IMR-90 (cell line): Measurements from ENCODE around the gene ABCB10. TPM values are rescaled to one million over a fixed set of nuclear protein-coding genes. Genes with fewer than 3 reads are reported as not detected.

Source experiments
- ATAC-seq: fragments of 200-7000 bp; cut with Tn5 transposase; 2 replicates; pipeline ENCODE4 v1.9.1; 2020; ENCODE audit warnings: low read depth, mild to moderate bottlenecking, moderate library complexity
- BruUV-seq: library from RNA; stranded (reverse); fragments of 400-500 nt; replicated peaks from 2 replicates; lab custom pipeline; 2021; lab: Mats Ljungman, UMichigan
- CTCF ChIA-PET: fragments of 300-600 bp; formaldehyde crosslinking; extraction: SDS; loops from one replicate; lab custom pipeline; 2021; ENCODE audit warnings: antibody characterized with exemption; lab: Yijun Ruan, JAX
- POLR2A ChIA-PET: fragments of 300-600 bp; sonication (Branson Sonifier 250); formaldehyde crosslinking; loops from one replicate; lab custom pipeline; 2022; ENCODE audit warnings: antibody characterized with exemption; ENCODE audit not compliant: unreplicated experiment; lab: Charles Lee
- DNase-seq: peaks from one replicate; pipeline ENCODE4 v3.0.0; 2013
- H2AFZ ChIP-seq: replicated peaks from 2 replicates; pipeline ENCODE3; 2013; ENCODE audit warnings: low read length, mild to moderate bottlenecking; ENCODE audit not compliant: poor library complexity
- H2AK5ac ChIP-seq: 2 replicates; pipeline ENCODE4 v1.6.1; 2013; ENCODE audit warnings: low read depth, low read length, inconsistent platforms
- H2AK9ac ChIP-seq: replicated peaks from 2 replicates; pipeline ENCODE3; 2013; ENCODE audit warnings: mild to moderate bottlenecking, low read depth, low read length, moderate library complexity; ENCODE audit not compliant: poor library complexity
- H2BK120ac ChIP-seq: 2 replicates; pipeline ENCODE4 v1.6.1; 2013; ENCODE audit warnings: low read depth, low read length, inconsistent platforms
- H2BK15ac ChIP-seq: 3 replicates; pipeline ENCODE4 v1.6.1; 2013; ENCODE audit warnings: low read depth, low read length, inconsistent platforms
- H2BK20ac ChIP-seq: 2 replicates; pipeline ENCODE4 v1.6.1; 2013; ENCODE audit warnings: low read depth, mild to moderate bottlenecking, inconsistent platforms, low read length, moderate library complexity
- H2BK5ac ChIP-seq: 2 replicates; pipeline ENCODE4 v1.6.1; 2013; ENCODE audit warnings: mild to moderate bottlenecking, low read depth, low read length, inconsistent platforms; ENCODE audit not compliant: poor library complexity, severe bottlenecking
- H3K14ac ChIP-seq: replicated peaks from 2 replicates; pipeline ENCODE4 v1.6.1; 2013; ENCODE audit warnings: low read depth, low read length, inconsistent platforms
- H3K18ac ChIP-seq: 2 replicates; pipeline ENCODE4 v1.6.1; 2013; ENCODE audit warnings: low read depth, low read length, control low read depth
- H3K23ac ChIP-seq: 2 replicates; pipeline ENCODE4 v1.6.1; 2013; ENCODE audit warnings: low read depth, low read length, inconsistent platforms
- H3K27ac ChIP-seq: 2 replicates; pipeline ENCODE4 v1.5.1; 2013; ENCODE audit warnings: mild to moderate bottlenecking, control low read depth, low read length; ENCODE audit not compliant: insufficient read depth
- H3K27me3 ChIP-seq: 2 replicates; pipeline ENCODE4 v1.6.1; 2013; ENCODE audit warnings: low read length; ENCODE audit not compliant: control insufficient read depth, insufficient read depth
- H3K36me3 ChIP-seq: 2 replicates; pipeline ENCODE4 v1.6.1; 2013; ENCODE audit warnings: low read length, mixed read lengths; ENCODE audit not compliant: control insufficient read depth, insufficient read depth
- H3K4ac ChIP-seq: 2 replicates; pipeline ENCODE4 v1.6.1; 2013; ENCODE audit warnings: low read depth, low read length, inconsistent platforms
- H3K4me1 ChIP-seq: 2 replicates; pipeline ENCODE4 v1.6.1; 2013; ENCODE audit warnings: low read length, mixed read lengths; ENCODE audit not compliant: control insufficient read depth, insufficient read depth
- H3K4me2 ChIP-seq: 2 replicates; pipeline ENCODE4 v1.6.1; 2013; ENCODE audit warnings: low read depth, mild to moderate bottlenecking, control low read depth, low read length, moderate library complexity
- H3K4me3 ChIP-seq: 2 replicates; pipeline ENCODE4 v1.5.1; 2013; ENCODE audit warnings: low read depth, mild to moderate bottlenecking, control low read depth, low read length, moderate library complexity; ENCODE audit not compliant: insufficient read depth
- H3K56ac ChIP-seq: 2 replicates; pipeline ENCODE4 v1.6.1; 2013; ENCODE audit warnings: low read length, inconsistent platforms; ENCODE audit not compliant: insufficient read depth; ENCODE audit errors: extremely low read depth
- H3K79me1 ChIP-seq, 2 experiments: 2 replicates each; pipeline ENCODE4 v1.6.1; 2013; ENCODE audit warnings: low read length in 2 of 2, inconsistent platforms in 1 of 2, low read depth in 1 of 2
- H3K9ac ChIP-seq: 2 replicates; pipeline ENCODE4 v1.6.1; 2013; ENCODE audit warnings: low read depth, low read length, control low read depth
- H3K9me1 ChIP-seq: 2 replicates; pipeline ENCODE4 v1.6.1; 2013; ENCODE audit warnings: low read length, inconsistent platforms; ENCODE audit not compliant: insufficient read depth
- H3K9me3 ChIP-seq: 2 replicates; pipeline ENCODE4 v1.6.1; 2013; ENCODE audit warnings: low read length; ENCODE audit not compliant: control insufficient read depth, insufficient read depth
- H4K20me1 ChIP-seq: 2 replicates; pipeline ENCODE4 v1.6.1; 2013; ENCODE audit warnings: low read length, inconsistent platforms; ENCODE audit not compliant: insufficient read depth
- H4K5ac ChIP-seq: 2 replicates; pipeline ENCODE4 v1.6.1; 2013; ENCODE audit warnings: mild to moderate bottlenecking, low read depth, low read length, control low read depth
- H4K8ac ChIP-seq, 2 experiments: 2 replicates each; pipeline ENCODE4 v1.6.1; 2013; ENCODE audit warnings: low read depth in 2 of 2, low read length in 2 of 2, control low read depth in 1 of 2, inconsistent platforms in 1 of 2
- H4K91ac ChIP-seq: 2 replicates; pipeline ENCODE4 v1.6.1; 2013; ENCODE audit warnings: low read depth, low read length, inconsistent platforms; ENCODE audit not compliant: insufficient read depth
- RAD21 ChIP-seq: IDR thresholded peaks from 2 replicates; pipeline ENCODE4 v1.6.1; 2012; ENCODE audit warnings: low read length, improper control_type of control experiment
- RCOR1 ChIP-seq: IDR thresholded peaks from 2 replicates; pipeline ENCODE4 v1.6.1; 2012; ENCODE audit warnings: mild to moderate bottlenecking, low read length, improper control_type of control experiment; ENCODE audit not compliant: insufficient replicate concordance
- SMC3 ChIP-seq: fragments of 150-350 bp; IDR thresholded peaks from 2 replicates; pipeline ENCODE4 v1.6.1; 2016; ENCODE audit warnings: low read depth, mild to moderate bottlenecking, antibody characterized with exemption, low read length, moderate library complexity
- WGBS, 2 experiments: methylation state at CpG; one replicate each; pipeline versions ENCODE4 v1.1.5 to v1.1.7; 2013; ENCODE audit warnings: missing lambda C conversion rate in 2 of 2; ENCODE audit not compliant: insufficient read length in 1 of 2; ENCODE audit errors: extremely low coverage in 2 of 2; 5-methylcytosine and 5-hydroxymethylcytosine counted together
- dilution Hi-C: fragments of 300-500 bp; cut with HindIII; formaldehyde crosslinking; loops from one replicate; pipeline ENCODE4 v1.14.3; 2018; ENCODE audit warnings: low sequenced_read_pairs; ENCODE audit not compliant: unreplicated experiment
- in situ Hi-C: fragments of 300-500 bp; cut with MboI; formaldehyde crosslinking; loops from 3 replicates; pipeline ENCODE4 v1.14.3; 2019; ENCODE audit warnings: low sequenced_read_pairs, inconsistent platforms, mixed read lengths
- intact Hi-C: fragments of 100-400 bp; cut with micrococcal nuclease; formaldehyde crosslinking; loops from 2 replicates; pipeline ENCODE4 v1.10.0; 2022
- polyA plus RNA-seq, 3 experiments: library from polyadenylated mRNA; depleted of rRNA; stranded (reverse); fragments of >200 nt; gene quantifications; 2 replicates each; pipeline ENCODE4 v1.2.3, GENCODE V29; 2012; ENCODE audit warnings: low replicate concordance in 1 of 3
- total RNA-seq: library from RNA; depleted of rRNA; stranded (reverse); fragments of >200 nt; gene quantifications from 2 replicates; pipeline ENCODE4 v1.2.3, GENCODE V29; 2012

ABCB10 gene
- total and polyA plus RNA-seq, 2 of the 4 experiments (the other 2 are of a cell fraction), result 6.5 to 10.9 TPM

- no peak overlapping the region for H2BK5ac ChIP-seq
- no peak overlapping the region for H2AK5ac ChIP-seq
- peaks cover 9% of the 10 kb centered on the region for H4K20me1 ChIP-seq
- no TSS peak for BruUV-seq
- ATAC-seq (no peak), DNase-seq (no peak)
- H3K9me1 ChIP-seq, result peaks cover 11% of the 10 kb centered on the region
- H4K8ac ChIP-seq, result no peak overlapping the region
- no peak overlapping the region for H2BK15ac ChIP-seq
- H3K79me1 ChIP-seq, result peaks cover 26 to 37% of the 10 kb centered on the region in 2 experiments
- peaks cover 15% of the 10 kb centered on the region for H3K36me3 ChIP-seq
- H3K4me3 ChIP-seq, result no peak overlapping the region
- H3K4me1 ChIP-seq, result peaks cover 10% of the 10 kb centered on the region
- H3K56ac ChIP-seq, result no peak overlapping the region
- H3K4me2 ChIP-seq, result no peak overlapping the region
- H2BK20ac ChIP-seq, result no peak overlapping the region
- in situ Hi-C loops, result no loop called here
- H2AK9ac ChIP-seq, result peak overlapping the region; percentile 30
- no peak overlapping the region for H3K23ac ChIP-seq
- H3K27me3 ChIP-seq, result no peaks in the 10 kb centered on the region
- no peaks in the 10 kb centered on the region for H3K9me3 ChIP-seq
- no peak overlapping the region for H4K5ac ChIP-seq
- H3K9ac ChIP-seq, result no peak overlapping the region
- H2AFZ ChIP-seq, result no peak overlapping the region
- no peak for TF ChIP-seq SMC3
- TF ChIP-seq RAD21, result no peak
- TF ChIP-seq RCOR1, result no peak
- H4K91ac ChIP-seq, result no peak overlapping the region
- no peak overlapping the region for H2BK120ac ChIP-seq
- ChIA-PET POLR2A (no interaction called here), CTCF (no interaction called here)
- intact Hi-C loops, result no loop called here
- H3K18ac ChIP-seq, result no peak overlapping the region
- H3K4ac ChIP-seq, result no peak overlapping the region
- H3K14ac ChIP-seq, result no peak overlapping the region
- H3K27ac ChIP-seq, result no peak overlapping the region
- dilution Hi-C loops, result no loop called here
- WGBS, 2 experiments, result no CpG with 5 or more reads among the region's 12 CpGs
Observed at GRCh38 chr1:229593800-229594199, 35.3 kb upstream of the ABCB10 start.
